Right lobe of liver (tissue), 6 donors: ENCODE measurements around the gene FUCA2. TPM values are rescaled to one million over a fixed set of nuclear protein-coding genes. Genes with fewer than 3 reads are reported as not detected.

ENCODE experiments used
- ATAC-seq, 4 donors: fragments of 200-7000 bp; cut with Tn5 transposase; one replicate each; pipeline ENCODE4 v1.9.1; 2020; ENCODE audit warnings: mild to moderate bottlenecking in 4 of 4, moderate library complexity in 4 of 4
- DNase-seq, 3 donors: peaks; one replicate each; pipeline ENCODE4 v3.0.0-alpha.2; 2020
- H3K27ac ChIP-seq, 3 donors: fragments of 200-600 bp; one replicate each; pipeline ENCODE4 v1.8.0; 2022
- H3K27me3 ChIP-seq, 2 donors: fragments of 200-600 bp; one replicate each; pipeline ENCODE4 v1.8.0; 2022
- H3K36me3 ChIP-seq, 4 donors: fragments of 200-600 bp; sonication (generic) in 1 of 4; one replicate each; pipeline versions ENCODE4 v1.5.1 to v1.8.0; 2017 to 2022; ENCODE audit warnings: control low read depth in 1 of 4
- H3K4me1 ChIP-seq, 4 donors: fragments of 200-600 bp; sonication (generic) in 1 of 4; one replicate each; pipeline versions ENCODE4 v1.5.1 to v1.8.0; 2017 to 2022; ENCODE audit warnings: control low read depth in 1 of 4
- H3K4me3 ChIP-seq, 3 donors: fragments of 200-600 bp; one replicate each; pipeline ENCODE4 v1.8.0; 2022
- H3K9me3 ChIP-seq, 4 donors: fragments of 200-600 bp; sonication (generic) in 1 of 4; one replicate each; pipeline versions ENCODE4 v1.5.1 to v1.8.0; 2017 to 2022; ENCODE audit warnings: control low read depth in 1 of 4
- POLR2A ChIP-seq: fragments of 450-650 bp; IDR thresholded peaks from one replicate; pipeline ENCODE4 v1.6.1; 2017; ENCODE audit warnings: antibody characterized with exemption, mild to moderate bottlenecking
- WGBS: methylation state at CpG from one replicate; pipeline ENCODE4 v1.1.6; 2018; ENCODE audit warnings: low coverage, low lambda C conversion rate; ENCODE audit not compliant: insufficient coverage; ENCODE audit errors: missing lambda C conversion rate; 5-methylcytosine and 5-hydroxymethylcytosine counted together
- intact Hi-C, 2 donors: fragments of 100-400 bp; cut with DNase I; formaldehyde crosslinking; loops; one replicate each; pipeline versions ENCODE4 v1.11.2 to v1.14.1; 2022
- total RNA-seq, 6 experiments: library from RNA; depleted of rRNA in 2 of 6; stranded (reverse); fragments of >200 nt in 2 of 6; fragmentation: NEBNext Ultra II Directional in 3 of 6; extraction: Animal tissue kit (Norgen Biotek cat#: 25700) in 3 of 6; gene quantifications; one replicate each; pipeline versions ENCODE4 v1.1.0 to v1.2.4, GENCODE V29; 2016 to 2023
- TF ChIP-seq, protein P1 (sequence below), 4 donors: fragments of 200-600 bp in 3 of 4; fragments of 450-650 bp in 1 of 4; IDR thresholded peaks; one replicate each; pipeline versions ENCODE4 v1.5.1 to v1.8.0; 2016 to 2022; ENCODE audit warnings: antibody characterized with exemption in 4 of 4, mild to moderate bottlenecking in 2 of 4
- donor health status: DM: no; HTN: yes; CAD: no.
- donor health status: DM: no; HTN: no; CAD: no.
- donor health status: DM: no; HTN: no; CAD: no.
- donor health status: DM: no; HTN: yes; CAD: no.
- donor health status: DM: no; HTN: yes; CAD: no.

Gene FUCA2
- total RNA-seq, 6 experiments from 2014 or later = 28.6 to 58.7 (median 35.1) TPM

DNA sequence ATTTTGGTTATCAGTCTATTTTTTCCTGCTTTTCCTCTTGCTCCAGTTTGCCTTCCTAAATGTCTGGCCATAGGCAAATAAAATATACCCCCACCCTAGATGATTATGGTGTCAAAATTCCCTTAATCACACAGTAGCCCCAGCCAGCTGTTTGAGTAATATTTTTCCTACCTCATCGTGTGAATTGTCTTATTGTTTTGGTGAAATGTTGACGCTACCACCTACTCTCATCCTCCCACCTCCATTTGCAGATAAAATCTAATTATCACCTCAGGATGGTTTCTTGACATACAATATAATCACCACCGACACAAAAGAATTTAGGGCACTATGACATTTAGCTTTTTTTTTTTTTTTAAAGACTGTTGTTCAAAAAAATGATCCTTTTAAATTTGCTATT lies 44.1 kb upstream of the FUCA2 start:
- WGBS = 78% methylated on average over 3 of the region's 3 CpGs
- Histone ChIP-seq H3K4me1 (no peaks in the 10 kb centered on the region), H3K4me3 (no peak overlapping the region), H3K36me3 (no peaks in the 10 kb centered on the region), H3K27ac (no peak overlapping the region), H3K27me3 (no peaks in the 10 kb centered on the region), H3K9me3 (no peaks in the 10 kb centered on the region)
- no peak for DNase-seq
- no peak for ATAC-seq
- TF ChIP-seq, protein P1, sequence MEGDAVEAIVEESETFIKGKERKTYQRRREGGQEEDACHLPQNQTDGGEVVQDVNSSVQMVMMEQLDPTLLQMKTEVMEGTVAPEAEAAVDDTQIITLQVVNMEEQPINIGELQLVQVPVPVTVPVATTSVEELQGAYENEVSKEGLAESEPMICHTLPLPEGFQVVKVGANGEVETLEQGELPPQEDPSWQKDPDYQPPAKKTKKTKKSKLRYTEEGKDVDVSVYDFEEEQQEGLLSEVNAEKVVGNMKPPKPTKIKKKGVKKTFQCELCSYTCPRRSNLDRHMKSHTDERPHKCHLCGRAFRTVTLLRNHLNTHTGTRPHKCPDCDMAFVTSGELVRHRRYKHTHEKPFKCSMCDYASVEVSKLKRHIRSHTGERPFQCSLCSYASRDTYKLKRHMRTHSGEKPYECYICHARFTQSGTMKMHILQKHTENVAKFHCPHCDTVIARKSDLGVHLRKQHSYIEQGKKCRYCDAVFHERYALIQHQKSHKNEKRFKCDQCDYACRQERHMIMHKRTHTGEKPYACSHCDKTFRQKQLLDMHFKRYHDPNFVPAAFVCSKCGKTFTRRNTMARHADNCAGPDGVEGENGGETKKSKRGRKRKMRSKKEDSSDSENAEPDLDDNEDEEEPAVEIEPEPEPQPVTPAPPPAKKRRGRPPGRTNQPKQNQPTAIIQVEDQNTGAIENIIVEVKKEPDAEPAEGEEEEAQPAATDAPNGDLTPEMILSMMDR (IDR thresholded peaks at IDR 0.05) = no peak
- no peak for TF ChIP-seq POLR2A
- intact Hi-C loops = no loop called here

GRCh38 chr6:143555071-143555492 lies 43.6 kb upstream of the FUCA2 start:
- H3K9me3 ChIP-seq = no peaks in the 10 kb centered on the region
- no peaks in the 10 kb centered on the region for H3K27me3 ChIP-seq
- no peak overlapping the region for H3K27ac ChIP-seq
- no peak for TF ChIP-seq POLR2A
- TF ChIP-seq, protein P1 (IDR thresholded peaks at IDR 0.05) = no peak
- DNase-seq (no peak), ATAC-seq (no peak)
- intact Hi-C loops = no loop called here
- no peaks in the 10 kb centered on the region for H3K36me3 ChIP-seq
- WGBS = 32% methylated on average over 4 of the region's 4 CpGs
- no peak overlapping the region for H3K4me3 ChIP-seq
- H3K4me1 ChIP-seq = no peaks in the 10 kb centered on the region

GRCh38 chr6:143553337-143553736 lies 41.8 kb upstream of the FUCA2 start:
- H3K27ac ChIP-seq = no peak overlapping the region
- no peaks in the 10 kb centered on the region for H3K27me3 ChIP-seq
- H3K36me3 ChIP-seq = no peaks in the 10 kb centered on the region
- DNase-seq (no peak), ATAC-seq (no peak)
- no peaks in the 10 kb centered on the region for H3K9me3 ChIP-seq
- 88% methylated on average over 2 of the region's 2 CpGs for WGBS
- TF ChIP-seq, protein P1 (IDR thresholded peaks at IDR 0.05) = no peak
- no peak for TF ChIP-seq POLR2A
- H3K4me3 ChIP-seq = no peak overlapping the region
- no peaks in the 10 kb centered on the region for H3K4me1 ChIP-seq
- intact Hi-C loops = no loop called here

DNA sequence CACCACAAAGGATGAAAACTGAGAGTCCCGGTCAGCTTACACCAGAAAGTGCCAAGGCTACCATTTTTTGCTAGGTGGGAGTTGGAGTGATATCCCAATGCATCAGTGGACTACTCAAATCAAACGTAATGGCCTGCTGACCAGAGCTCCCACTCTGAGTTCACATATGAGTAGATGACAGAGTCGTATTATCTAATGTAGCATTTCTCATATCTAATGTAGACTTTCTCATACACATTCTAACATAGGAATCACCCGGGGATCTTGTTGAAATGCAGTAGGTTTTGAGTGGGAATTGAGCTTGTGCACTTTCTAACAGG lies 38.4 kb upstream of the FUCA2 start:
- no peak for DNase-seq
- Histone ChIP-seq H3K27me3 (no peaks in the 10 kb centered on the region), H3K27ac (no peak overlapping the region), H3K36me3 (no peaks in the 10 kb centered on the region), H3K4me3 (no peak overlapping the region), H3K9me3 (no peaks in the 10 kb centered on the region), H3K4me1 (no peaks in the 10 kb centered on the region)
- no peak for ATAC-seq
- TF ChIP-seq POLR2A = no peak
- TF ChIP-seq, protein P1 (IDR thresholded peaks at IDR 0.05) = no peak
- intact Hi-C loops = no loop called here
- no CpG with 5 or more reads among the region's 4 CpGs for whole genome bisulfite sequencing
